Measurements from ENCODE around the gene BBX. TPM values are rescaled to one million over a fixed set of nuclear protein-coding genes. Genes with fewer than 3 reads are reported as not detected.

BBX gene
- total RNA-seq, 4 donors from 2014 or later = 26.5 to 45.8 (median 28.0) TPM

GRCh38 chr3:107524841-107525643, 2.3 kb downstream of the BBX start:
- intact Hi-C loops (cut with DNase I; ENCODE audit: low total_unique reads) = no loop called here
- peak overlapping the region; percentile 47 for H3K4me3 ChIP-seq (ENCODE audit: low read depth, poor library complexity, severe bottlenecking)
- DNase-seq (ENCODE audit: low spot score in 2 of 2) = peak; percentile 46 to 88
- no peak for TF ChIP-seq POLR2A (IDR thresholded peaks at IDR 0.05)
- TF ChIP-seq CTCF (IDR thresholded peaks at IDR 0.05) = no peak
- WGBS, 2 donors = 0 to 1% methylated on average over 47 to 61 of the region's 70 CpGs

GRCh38 chr3:107525644-107526305, 3.0 kb downstream of the BBX start:
- WGBS, 2 donors = 2 to 4% methylated on average over 18 to 25 of the region's 28 CpGs
- H3K4me3 ChIP-seq (ENCODE audit: low read depth, poor library complexity, severe bottlenecking) = peak overlapping the region; percentile 47
- TF ChIP-seq POLR2A (IDR thresholded peaks at IDR 0.05) (no peak), CTCF (IDR thresholded peaks at IDR 0.05) (no peak)
- DNase-seq (ENCODE audit: low spot score in 2 of 2) = peak in 1 of 2 donors; percentile 89
- intact Hi-C loops (cut with DNase I; ENCODE audit: low total_unique reads) = no loop called here

- TF ChIP-seq POLR2A (IDR thresholded peaks at IDR 0.05) = no peak
- no peak for DNase-seq (ENCODE audit: low spot score in 2 of 2)
- H3K4me3 ChIP-seq (ENCODE audit: low read depth, poor library complexity, severe bottlenecking) = no peak overlapping the region
- intact Hi-C loops (cut with DNase I; ENCODE audit: low total_unique reads) = loop anchor here (2.0 kb wide), 1 partner anchor 15 kb away; no protein-coding TSS in a partner anchor
- WGBS, 2 donors = 97% methylated on average over 9 of the region's 9 CpGs
These were observed 9.2 kb downstream of the BBX start for GRCh38 chr3:107531917-107532469.

GRCh38 chr3:107540857-107541256, 18.1 kb downstream of the BBX start:
- TF ChIP-seq POLR2A (IDR thresholded peaks at IDR 0.05) (no peak), CTCF (IDR thresholded peaks at IDR 0.05) (no peak)
- no peak for DNase-seq (ENCODE audit: low spot score in 2 of 2)
- no peak overlapping the region for H3K4me3 ChIP-seq (ENCODE audit: low read depth, poor library complexity, severe bottlenecking)
- WGBS, 2 donors = 90% methylated on average over 3 of the region's 3 CpGs
- intact Hi-C loops (cut with DNase I; ENCODE audit: low total_unique reads) = no loop called here

- no peak overlapping the region for H3K4me3 ChIP-seq (ENCODE audit: low read depth, poor library complexity, severe bottlenecking)
- no peak for TF ChIP-seq POLR2A (IDR thresholded peaks at IDR 0.05)
- TF ChIP-seq CTCF (IDR thresholded peaks at IDR 0.05) = no peak
- intact Hi-C loops (cut with DNase I; ENCODE audit: low total_unique reads) = no loop called here
- 82 to 84% methylated on average over 2 of the region's 2 CpGs for WGBS, 2 donors
- DNase-seq (ENCODE audit: low spot score in 2 of 2) = no peak
These were observed 19.9 kb downstream of the BBX start for GRCh38 chr3:107542665-107543064.

GRCh38 chr3:107543666-107544065, 20.9 kb downstream of the BBX start:
- TF ChIP-seq POLR2A (IDR thresholded peaks at IDR 0.05) (no peak), CTCF (IDR thresholded peaks at IDR 0.05) (no peak)
- no peak for DNase-seq (ENCODE audit: low spot score in 2 of 2)
- WGBS, 2 donors = 81 to 87% methylated on average over 4 of the region's 4 CpGs

More at GRCh38 chr3:107543666-107544065, 20.9 kb downstream of the BBX start:
- no peak overlapping the region for H3K4me3 ChIP-seq (ENCODE audit: low read depth, poor library complexity, severe bottlenecking)
- intact Hi-C loops (cut with DNase I; ENCODE audit: low total_unique reads) = no loop called here

Measured in lower leg skin (tissue), 4 donors.